ENCODE results near the gene OST4.

DNA sequence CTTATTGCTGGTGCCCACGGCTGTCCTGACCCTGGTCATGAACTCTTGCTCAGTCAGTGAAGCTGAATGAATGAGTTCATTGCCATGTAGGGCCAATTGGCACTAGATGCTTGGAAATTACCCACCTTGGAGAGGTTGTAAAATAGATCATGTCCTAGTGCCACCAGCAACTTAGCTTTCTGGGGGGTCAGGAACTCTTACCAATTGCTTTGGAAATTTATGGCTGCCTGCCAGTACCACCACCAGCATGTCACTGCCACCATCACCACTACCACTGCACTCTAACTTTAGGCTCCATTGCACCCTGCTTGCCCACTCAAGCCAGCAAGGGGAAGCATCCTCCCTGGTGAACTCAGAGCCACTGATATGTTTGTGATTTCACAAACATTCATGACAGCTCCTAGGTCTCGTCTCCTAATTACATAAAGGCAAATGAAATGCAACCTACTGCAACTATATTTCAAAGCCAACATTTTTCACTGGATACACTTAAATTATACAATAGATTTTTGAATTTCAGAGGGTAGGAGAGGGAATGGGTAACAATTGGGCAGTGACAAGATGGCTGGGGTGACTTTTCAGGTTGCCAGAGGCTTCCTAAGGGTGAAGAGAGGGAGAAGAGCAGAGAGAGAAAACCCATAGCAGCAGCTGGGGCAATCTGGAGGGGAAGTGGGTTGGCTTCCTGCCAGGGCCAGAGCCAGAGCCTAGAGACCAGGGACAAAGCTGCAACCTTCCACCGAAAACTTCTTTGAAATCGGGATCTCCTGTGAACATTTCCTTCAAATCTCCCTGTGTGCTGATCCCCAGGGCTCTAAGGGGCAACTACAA, 3.5 kb upstream of the OST4 start:
- TF ChIP-seq, protein P1, sequence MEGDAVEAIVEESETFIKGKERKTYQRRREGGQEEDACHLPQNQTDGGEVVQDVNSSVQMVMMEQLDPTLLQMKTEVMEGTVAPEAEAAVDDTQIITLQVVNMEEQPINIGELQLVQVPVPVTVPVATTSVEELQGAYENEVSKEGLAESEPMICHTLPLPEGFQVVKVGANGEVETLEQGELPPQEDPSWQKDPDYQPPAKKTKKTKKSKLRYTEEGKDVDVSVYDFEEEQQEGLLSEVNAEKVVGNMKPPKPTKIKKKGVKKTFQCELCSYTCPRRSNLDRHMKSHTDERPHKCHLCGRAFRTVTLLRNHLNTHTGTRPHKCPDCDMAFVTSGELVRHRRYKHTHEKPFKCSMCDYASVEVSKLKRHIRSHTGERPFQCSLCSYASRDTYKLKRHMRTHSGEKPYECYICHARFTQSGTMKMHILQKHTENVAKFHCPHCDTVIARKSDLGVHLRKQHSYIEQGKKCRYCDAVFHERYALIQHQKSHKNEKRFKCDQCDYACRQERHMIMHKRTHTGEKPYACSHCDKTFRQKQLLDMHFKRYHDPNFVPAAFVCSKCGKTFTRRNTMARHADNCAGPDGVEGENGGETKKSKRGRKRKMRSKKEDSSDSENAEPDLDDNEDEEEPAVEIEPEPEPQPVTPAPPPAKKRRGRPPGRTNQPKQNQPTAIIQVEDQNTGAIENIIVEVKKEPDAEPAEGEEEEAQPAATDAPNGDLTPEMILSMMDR (IDR thresholded peaks at IDR 0.05), result no peak
- TF ChIP-seq POLR2A (IDR thresholded peaks at IDR 0.05) (no peak), POLR2AphosphoS5 (IDR thresholded peaks at IDR 0.05) (no peak)

Measured in suprapubic skin (tissue), 4 donors.